Endothelial cell of umbilical vein (primary cell): ENCODE measurements around the gene RASSF5. TPM values are rescaled to one million over a fixed set of nuclear protein-coding genes. Genes with fewer than 3 reads are reported as not detected.

ENCODE experiments used
- BruUV-seq: library from RNA; stranded (reverse); fragments of 400-500 nt; replicated peaks from 2 replicates; lab custom pipeline; 2021; lab: Mats Ljungman, UMichigan
- CTCF ChIA-PET: fragments of 300-600, 350-600 bp; sonication (Branson Sonifier 250); formaldehyde crosslinking; loops from one replicate; lab custom pipeline; 2021; ENCODE audit warnings: antibody characterized with exemption, inconsistent platforms; lab: Charles Lee
- POLR2A ChIA-PET: fragments of 300-600, 350-600 bp; sonication (Branson Sonifier 250); formaldehyde crosslinking; loops from one replicate; lab custom pipeline; 2021; ENCODE audit warnings: antibody characterized with exemption, inconsistent platforms; lab: Charles Lee
- DNase-seq: peaks from one replicate; pipeline ENCODE4 v3.0.0-alpha.2; 2011; ENCODE audit warnings: low read depth, low spot score
- FAIRE-seq: peaks from 2 replicates; lab custom pipeline; 2011; peaks lifted over from hg19 to GRCh38; lab: Jason Lieb, UNC
- H2AFZ ChIP-seq: 2 replicates; pipeline ENCODE4 v1.6.0; 2012; ENCODE audit warnings: low read depth, low read length, control low read depth, inconsistent platforms
- H3K27ac ChIP-seq: 2 replicates; pipeline ENCODE4 v1.5.1; 2011; ENCODE audit warnings: low read depth, mild to moderate bottlenecking, control low read depth, low read length, moderate library complexity; ENCODE audit not compliant: insufficient read depth
- H3K27me3 ChIP-seq, 2 experiments: 2 replicates each; pipeline versions ENCODE4 v1.6.0 to v1.6.1; 2011; ENCODE audit warnings: low read length in 2 of 2, mixed read lengths in 1 of 2; ENCODE audit not compliant: control insufficient read depth in 2 of 2, insufficient read depth in 2 of 2
- H3K36me3 ChIP-seq, 2 experiments: 2 replicates in 1 of 2; 3 replicates in 1 of 2; pipeline ENCODE4 v1.5.1; 2011; ENCODE audit warnings: low read length in 2 of 2, mild to moderate bottlenecking in 1 of 2, moderate library complexity in 1 of 2; ENCODE audit not compliant: control insufficient read depth in 2 of 2, insufficient read depth in 2 of 2; ENCODE audit errors: extremely low read depth in 1 of 2
- H3K4me1 ChIP-seq: 3 replicates; pipeline ENCODE4 v1.5.1; 2011; ENCODE audit warnings: mild to moderate bottlenecking, low read length; ENCODE audit not compliant: control insufficient read depth, insufficient read depth; ENCODE audit errors: extremely low read depth
- H3K4me2 ChIP-seq: 2 replicates; pipeline ENCODE4 v1.6.1; 2011; ENCODE audit warnings: low read length, control low read depth, mixed read lengths; ENCODE audit not compliant: insufficient read depth
- H3K4me3 ChIP-seq, 3 experiments: fragments of 200-600 bp in 1 of 3; sonication (generic), shearing (Covaris generic) in 1 of 3; replicated peaks in 1 of 3; 2 replicates each; pipeline ENCODE4 v1.5.1; 2011 to 2016; ENCODE audit warnings: control low read depth in 3 of 3, low read length in 3 of 3, mild to moderate bottlenecking in 2 of 3, inconsistent platforms in 1 of 3, low read depth in 1 of 3, moderate library complexity in 1 of 3; ENCODE audit not compliant: insufficient read depth in 1 of 3
- H3K79me2 ChIP-seq: 2 replicates; pipeline ENCODE4 v1.6.0; 2012; ENCODE audit warnings: low read length, inconsistent platforms; ENCODE audit not compliant: control insufficient read depth, insufficient read depth
- H3K9ac ChIP-seq: replicated peaks from 2 replicates; pipeline ENCODE3; 2011; ENCODE audit warnings: low read length, control low read depth; ENCODE audit not compliant: insufficient read depth; ENCODE audit errors: extremely low read depth
- H3K9me1 ChIP-seq: replicated peaks from 3 replicates; pipeline ENCODE4 v1.6.0; 2011; ENCODE audit warnings: mild to moderate bottlenecking, low read length; ENCODE audit not compliant: control insufficient read depth, insufficient read depth; ENCODE audit errors: extremely low read depth
- H3K9me3 ChIP-seq: replicated peaks from 2 replicates; pipeline ENCODE4 v1.5.1; 2012; ENCODE audit warnings: low read length, inconsistent platforms; ENCODE audit not compliant: control insufficient read depth, insufficient read depth
- H4K20me1 ChIP-seq: replicated peaks from 2 replicates; pipeline ENCODE3; 2011; ENCODE audit warnings: mild to moderate bottlenecking, low read length; ENCODE audit not compliant: control insufficient read depth, insufficient read depth; ENCODE audit errors: extremely low read depth
- EZH2 ChIP-seq: IDR thresholded peaks from 2 replicates; pipeline ENCODE4 v1.6.1; 2012; ENCODE audit warnings: borderline replicate concordance, low read depth, mild to moderate bottlenecking, moderate library complexity, low read length, inconsistent platforms; ENCODE audit not compliant: severe bottlenecking
- FOS ChIP-seq: IDR thresholded peaks from 2 replicates; pipeline ENCODE4 v1.6.1; 2011; ENCODE audit warnings: mild to moderate bottlenecking, low read length, moderate library complexity, borderline replicate concordance; ENCODE audit not compliant: insufficient read depth
- GATA2 ChIP-seq: IDR thresholded peaks from 2 replicates; pipeline ENCODE4 v1.7.0; 2011; ENCODE audit warnings: low read depth, mild to moderate bottlenecking, moderate library complexity, mixed read lengths, low read length; ENCODE audit not compliant: insufficient read length, insufficient read depth
- JUN ChIP-seq: IDR thresholded peaks from 2 replicates; pipeline ENCODE4 v1.6.1; 2011; ENCODE audit warnings: borderline replicate concordance, low read depth; ENCODE audit not compliant: insufficient read length, insufficient read depth
- MAX ChIP-seq: IDR thresholded peaks from 2 replicates; pipeline ENCODE4 v1.6.1; 2011; ENCODE audit not compliant: insufficient read depth, insufficient read length
- MYC ChIP-seq: IDR thresholded peaks from one replicate; pipeline ENCODE4 v1.6.1; 2011; ENCODE audit warnings: mild to moderate bottlenecking, low read depth, low read length
- POLR2A ChIP-seq: IDR thresholded peaks from 2 replicates; pipeline ENCODE4 v1.6.1; 2012; ENCODE audit warnings: low read depth, mild to moderate bottlenecking, control low read depth, low read length
- POLR2AphosphoS5 ChIP-seq: IDR thresholded peaks from 2 replicates; pipeline ENCODE4 v1.6.1; 2012; ENCODE audit warnings: low read depth, mild to moderate bottlenecking, control low read depth, low read length, moderate library complexity; ENCODE audit not compliant: insufficient read depth
- dilution Hi-C: fragments of 300-500 bp; cut with MboI; formaldehyde crosslinking; loops from one replicate; pipeline ENCODE4 v1.15.0; 2019; ENCODE audit warnings: low sequenced_read_pairs; ENCODE audit not compliant: extremely low pct_ligation_motif_present
- intact Hi-C: fragments of 100-400 bp; cut with micrococcal nuclease; formaldehyde crosslinking; loops from one replicate; pipeline ENCODE4 v1.10.0; 2022
- polyA plus RNA-seq, 4 experiments: library from polyadenylated mRNA; depleted of rRNA in 3 of 4; stranded (reverse) in 3 of 4; unstranded in 1 of 4; fragments of >200 nt; gene quantifications; 2 replicates each; pipeline versions ENCODE4 v1.2.1 to v1.2.3, GENCODE V29; 2011 to 2012; ENCODE audit warnings: missing spikeins in 1 of 4
- total RNA-seq: library from RNA; stranded (reverse); gene quantifications from 2 replicates; pipeline ENCODE4 v1.2.3, GENCODE V29; 2021
- TF ChIP-seq, protein P1 (sequence below), 2 donors: IDR thresholded peaks; 1 replicate in 1 of 2; 2 replicates in 1 of 2; pipeline ENCODE4 v1.5.1; 2011; ENCODE audit warnings: low read length in 2 of 2, mild to moderate bottlenecking in 2 of 2, moderate library complexity in 2 of 2, control low read depth in 1 of 2, inconsistent platforms in 1 of 2, low read depth in 1 of 2; ENCODE audit not compliant: insufficient read depth in 1 of 2; ENCODE audit errors: extremely low read depth in 1 of 2

Gene RASSF5
- total and polyA plus RNA-seq, 2 donors (not counting 3 experiments of a cell fraction or from before 2014, with no cell fraction given) = 0.23 to 0.60 TPM

GRCh38 chr1:206587904-206588303 lies 80.6 kb downstream of the RASSF5 start:
- Histone ChIP-seq H4K20me1 (no peaks in the 10 kb centered on the region), H3K9me1 (no peaks in the 10 kb centered on the region), H3K9me3 (no peaks in the 10 kb centered on the region), H3K27me3 (peaks cover 0 to under 1% of the 10 kb centered on the region in 2 experiments), H2AFZ (no peak overlapping the region), H3K9ac (no peak overlapping the region), H3K4me1 (peaks cover 2% of the 10 kb centered on the region), H3K27ac (no peak overlapping the region), H3K4me3 (no peak overlapping the region), H3K4me2 (no peak overlapping the region), H3K36me3 (peaks cover 0 to 5% of the 10 kb centered on the region in 2 experiments), H3K79me2 (no peaks in the 10 kb centered on the region)
- POLR2A ChIA-PET = no interaction called here
- no TSS peak for BruUV-seq
- TF ChIP-seq, protein P1, sequence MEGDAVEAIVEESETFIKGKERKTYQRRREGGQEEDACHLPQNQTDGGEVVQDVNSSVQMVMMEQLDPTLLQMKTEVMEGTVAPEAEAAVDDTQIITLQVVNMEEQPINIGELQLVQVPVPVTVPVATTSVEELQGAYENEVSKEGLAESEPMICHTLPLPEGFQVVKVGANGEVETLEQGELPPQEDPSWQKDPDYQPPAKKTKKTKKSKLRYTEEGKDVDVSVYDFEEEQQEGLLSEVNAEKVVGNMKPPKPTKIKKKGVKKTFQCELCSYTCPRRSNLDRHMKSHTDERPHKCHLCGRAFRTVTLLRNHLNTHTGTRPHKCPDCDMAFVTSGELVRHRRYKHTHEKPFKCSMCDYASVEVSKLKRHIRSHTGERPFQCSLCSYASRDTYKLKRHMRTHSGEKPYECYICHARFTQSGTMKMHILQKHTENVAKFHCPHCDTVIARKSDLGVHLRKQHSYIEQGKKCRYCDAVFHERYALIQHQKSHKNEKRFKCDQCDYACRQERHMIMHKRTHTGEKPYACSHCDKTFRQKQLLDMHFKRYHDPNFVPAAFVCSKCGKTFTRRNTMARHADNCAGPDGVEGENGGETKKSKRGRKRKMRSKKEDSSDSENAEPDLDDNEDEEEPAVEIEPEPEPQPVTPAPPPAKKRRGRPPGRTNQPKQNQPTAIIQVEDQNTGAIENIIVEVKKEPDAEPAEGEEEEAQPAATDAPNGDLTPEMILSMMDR (IDR thresholded peaks at IDR 0.05; ENCODE audit: extremely low read depth in 1 of 2, insufficient read depth in 1 of 2, low read depth in 1 of 2, low read length in 2 of 2) = no peak
- no peak for TF ChIP-seq EZH2
- no peak for TF ChIP-seq MYC
- TF ChIP-seq POLR2AphosphoS5 = no peak
- TF ChIP-seq GATA2 = no peak
- TF ChIP-seq FOS = no peak
- no peak for TF ChIP-seq MAX
- TF ChIP-seq JUN = no peak
- no peak for TF ChIP-seq POLR2A
- DNase-seq (no peak), FAIRE-seq (no peak)
- dilution Hi-C loops (no loop called here), intact Hi-C loops (no loop called here)
- CTCF ChIA-PET = interaction anchor here (2.0 to 16.8 kb wide), 3 partner anchors 44 to 109 kb away, joined by 9 to 427 read pairs (median 97); no protein-coding TSS in a partner anchor
